SK-N-SH (cell line): ENCODE data around the gene ITGB8. TPM values are rescaled to one million over a fixed set of nuclear protein-coding genes. Genes with fewer than 3 reads are reported as not detected.

ENCODE experiments used
- CTCF ChIA-PET: fragments of 300-600, 350-600 bp; formaldehyde crosslinking; extraction: SDS; loops from one replicate; lab custom pipeline; 2021; lab: Yijun Ruan, JAX
- POLR2A ChIA-PET: fragments of 350-600 bp; sonication (Branson Sonifier 250); formaldehyde crosslinking; extraction: SDS; loops from one replicate; lab custom pipeline; 2020; ENCODE audit warnings: antibody characterized with exemption, inconsistent platforms; lab: Yijun Ruan, JAX
- DNase-seq: peaks from one replicate; pipeline ENCODE4 v3.0.0; 2012
- H2AFZ ChIP-seq: fragments of 200-600 bp; sonication (generic); 2 replicates; pipeline ENCODE4 v1.8.1; 2016; ENCODE audit warnings: antibody characterized with exemption, mild to moderate bottlenecking, low read depth
- H3F3A ChIP-seq: fragments of 200-600 bp; sonication (generic); replicated peaks from 2 replicates; pipeline ENCODE3; 2016; ENCODE audit warnings: antibody characterized with exemption, mild to moderate bottlenecking; ENCODE audit not compliant: insufficient read depth
- H3K27ac ChIP-seq, 2 experiments: fragments of 200-500 bp in 1 of 2; fragments of 200-600 bp in 1 of 2; sonication (Bioruptor generic) in 1 of 2; sonication (generic), shearing (Covaris generic) in 1 of 2; 2 replicates each; pipeline versions ENCODE4 v1.5.1 to v1.6.1; 2014 to 2016; ENCODE audit warnings: low read depth in 2 of 2, inconsistent platforms in 1 of 2, low read length in 1 of 2, mild to moderate bottlenecking in 1 of 2, mixed read lengths in 1 of 2
- H3K27me3 ChIP-seq: fragments of 200-600 bp; sonication (generic), shearing (Covaris generic); 2 replicates; pipeline ENCODE4 v1.6.1; 2016; ENCODE audit warnings: mixed run types; ENCODE audit not compliant: insufficient read depth
- H3K36me3 ChIP-seq, 2 experiments: fragments of 200-500 bp in 1 of 2; fragments of 200-600 bp in 1 of 2; sonication (Bioruptor generic) in 1 of 2; sonication (generic) in 1 of 2; replicated peaks in 1 of 2; 2 replicates each; pipeline versions ENCODE3 to v1.5.1; 2014 to 2016; ENCODE audit warnings: low read length in 1 of 2, mild to moderate bottlenecking in 1 of 2; ENCODE audit not compliant: insufficient read depth in 2 of 2, control insufficient read depth in 1 of 2
- H3K4me1 ChIP-seq, 2 experiments: fragments of 200-500 bp in 1 of 2; fragments of 200-600 bp in 1 of 2; sonication (Bioruptor generic) in 1 of 2; sonication (generic), shearing (Covaris generic) in 1 of 2; 2 replicates each; pipeline versions ENCODE4 v1.5.1 to v1.6.1; 2014 to 2016; ENCODE audit warnings: low read depth in 1 of 2, low read length in 1 of 2, mixed run types in 1 of 2; ENCODE audit not compliant: insufficient read depth in 2 of 2, control insufficient read depth in 1 of 2
- H3K4me2 ChIP-seq: fragments of 200-600 bp; sonication (generic), shearing (Covaris generic); 2 replicates; pipeline ENCODE4 v1.6.1; 2017; ENCODE audit warnings: mixed run types
- H3K4me3 ChIP-seq, 2 experiments: fragments of 200-500 bp in 1 of 2; fragments of 200-600 bp in 1 of 2; sonication (Bioruptor generic) in 1 of 2; sonication (generic), shearing (Covaris generic) in 1 of 2; 2 replicates each; pipeline versions ENCODE4 v1.5.1 to v1.8.1; 2014 to 2016; ENCODE audit warnings: low read depth in 2 of 2, inconsistent platforms in 1 of 2, low read length in 1 of 2, mild to moderate bottlenecking in 1 of 2, mixed read lengths in 1 of 2, moderate library complexity in 1 of 2
- H3K79me2 ChIP-seq: fragments of 200-600 bp; sonication (generic); 2 replicates; pipeline ENCODE4 v1.8.1; 2017; ENCODE audit warnings: mild to moderate bottlenecking; ENCODE audit not compliant: insufficient read depth
- H3K9ac ChIP-seq: fragments of 200-600 bp; sonication (generic); 2 replicates; pipeline ENCODE4 v1.6.1; 2017; ENCODE audit warnings: mixed run types
- H3K9me2 ChIP-seq: fragments of 200-600 bp; sonication (generic); 2 replicates; pipeline ENCODE4 v1.6.1; 2017; ENCODE audit warnings: mixed run types
- H3K9me3 ChIP-seq: fragments of 200-600 bp; sonication (generic); 2 replicates; pipeline ENCODE4 v1.6.1; 2017; ENCODE audit warnings: mixed run types, mild to moderate bottlenecking, moderate library complexity
- H4K20me1 ChIP-seq: fragments of 200-600 bp; sonication (generic); 2 replicates; pipeline ENCODE4 v1.6.1; 2017; ENCODE audit warnings: mild to moderate bottlenecking, mixed run types; ENCODE audit not compliant: insufficient read depth
- GATA2 ChIP-seq: sonication (generic); formaldehyde crosslinking; IDR thresholded peaks from 2 replicates; pipeline ENCODE4 v1.5.0; 2020; ENCODE audit warnings: mild to moderate bottlenecking, missing genetic modification reagents
- MXI1 ChIP-seq: IDR thresholded peaks from 2 replicates; pipeline ENCODE4 v1.6.1; 2012; ENCODE audit warnings: mild to moderate bottlenecking, low read depth, low read length, improper control_type of control experiment
- NFIC ChIP-seq: IDR thresholded peaks from 2 replicates; pipeline ENCODE4 v1.4.0; 2012; ENCODE audit warnings: borderline replicate concordance
- RAD21 ChIP-seq: IDR thresholded peaks from 2 replicates; pipeline ENCODE4 v1.6.1; 2012; ENCODE audit warnings: mild to moderate bottlenecking, low read length
- RCOR1 ChIP-seq: fragments of 150-350 bp; IDR thresholded peaks from 2 replicates; pipeline ENCODE4 v1.6.1; 2017; ENCODE audit warnings: antibody characterized with exemption, low read length
- TCF12 ChIP-seq: IDR thresholded peaks from 2 replicates; pipeline ENCODE4 v1.4.0; 2012
- WGBS: methylation state at CpG from one replicate; pipeline ENCODE4 v1.1.6; 2017; ENCODE audit warnings: low lambda C conversion rate; 5-methylcytosine and 5-hydroxymethylcytosine counted together
- polyA plus RNA-seq, 3 experiments: library from polyadenylated mRNA; depleted of rRNA; stranded (reverse); fragments of >200 nt; gene quantifications; 2 replicates each; pipeline ENCODE4 v1.2.3, GENCODE V29; 2012
- TF ChIP-seq, protein P1 (sequence below): IDR thresholded peaks from 2 replicates; pipeline ENCODE4 v1.4.0; 2012; ENCODE audit warnings: low read depth, borderline replicate concordance
- TF ChIP-seq, protein P2 (sequence below): fragments of 200-600 bp; sonication (generic); IDR thresholded peaks from 2 replicates; pipeline ENCODE4 v1.6.1; 2017; ENCODE audit warnings: antibody characterized with exemption, mild to moderate bottlenecking, moderate library complexity
- TF ChIP-seq, protein P3 (sequence below): IDR thresholded peaks from 2 replicates; pipeline ENCODE4; 2012

The ITGB8 gene
- polyA plus RNA-seq, 1 of the 3 experiments (the other 2 are of a cell fraction) = 0.62 TPM

DNA sequence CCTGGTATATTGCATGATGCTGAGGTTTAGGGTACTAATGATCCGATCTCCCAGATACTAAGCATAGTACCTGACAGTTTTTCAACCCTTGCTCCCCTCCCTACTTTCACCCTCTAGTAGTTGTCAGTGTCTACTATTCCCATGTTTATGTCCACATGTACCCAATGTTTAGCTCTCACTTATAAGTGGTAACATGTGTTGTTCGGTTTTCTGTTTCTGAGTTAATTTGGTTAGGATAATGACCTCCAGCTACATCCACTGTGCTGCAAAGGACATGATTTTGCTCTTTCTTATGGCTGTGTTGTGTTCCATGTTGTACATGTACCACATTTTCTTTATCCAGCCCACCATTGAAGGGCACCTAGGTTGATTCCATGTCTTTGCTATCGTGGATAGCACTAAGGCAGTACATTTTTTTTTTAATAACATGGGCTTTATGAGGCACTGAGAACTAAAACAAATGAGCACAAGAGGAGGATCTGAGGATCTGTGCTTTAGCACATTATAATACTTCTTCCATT is 28.1 kb downstream of the ITGB8 start:
- Histone ChIP-seq H3K36me3 (no peaks in the 10 kb centered on the region), H3K27me3 (no peaks in the 10 kb centered on the region), H3K9ac (no peak overlapping the region), H3K4me1 (peaks cover 0 to 4% of the 10 kb centered on the region in 2 experiments; a peak in 1 of 4 replicates), H3K4me2 (no peak overlapping the region), H3F3A (no peaks in the 10 kb centered on the region), H3K9me3 (no peaks in the 10 kb centered on the region), H3K9me2 (no peaks in the 10 kb centered on the region; the same call in 1 of the 2 replicates), H3K27ac (no peak overlapping the region; a peak in 1 of 4 replicates), H4K20me1 (no peaks in the 10 kb centered on the region)
- DNase-seq = peak; percentile 16
- POLR2A ChIA-PET = no interaction called here
- CTCF ChIA-PET = interaction anchor here (0.7 to 1.6 kb wide), 2 partner anchors 29 to 239 kb away, joined by 3 to 6 read pairs; partner anchors contain the start of gene ITGB8
- TF ChIP-seq GATA2 (CRISPR knock-in tag) = no peak
- TF ChIP-seq, protein P1, sequence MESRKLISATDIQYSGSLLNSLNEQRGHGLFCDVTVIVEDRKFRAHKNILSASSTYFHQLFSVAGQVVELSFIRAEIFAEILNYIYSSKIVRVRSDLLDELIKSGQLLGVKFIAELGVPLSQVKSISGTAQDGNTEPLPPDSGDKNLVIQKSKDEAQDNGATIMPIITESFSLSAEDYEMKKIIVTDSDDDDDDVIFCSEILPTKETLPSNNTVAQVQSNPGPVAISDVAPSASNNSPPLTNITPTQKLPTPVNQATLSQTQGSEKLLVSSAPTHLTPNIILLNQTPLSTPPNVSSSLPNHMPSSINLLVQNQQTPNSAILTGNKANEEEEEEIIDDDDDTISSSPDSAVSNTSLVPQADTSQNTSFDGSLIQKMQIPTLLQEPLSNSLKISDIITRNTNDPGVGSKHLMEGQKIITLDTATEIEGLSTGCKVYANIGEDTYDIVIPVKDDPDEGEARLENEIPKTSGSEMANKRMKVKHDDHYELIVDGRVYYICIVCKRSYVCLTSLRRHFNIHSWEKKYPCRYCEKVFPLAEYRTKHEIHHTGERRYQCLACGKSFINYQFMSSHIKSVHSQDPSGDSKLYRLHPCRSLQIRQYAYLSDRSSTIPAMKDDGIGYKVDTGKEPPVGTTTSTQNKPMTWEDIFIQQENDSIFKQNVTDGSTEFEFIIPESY = no peak
- TF ChIP-seq RCOR1 = peak; percentile 53; the same call in 1 of the 2 replicates
- peak; percentile 53; the same call in 1 of the 2 replicates for TF ChIP-seq MXI1
- 0 out of 2 replicates have a peak, but pooled peaks have one; percentile 7 for TF ChIP-seq RAD21
- TF ChIP-seq, protein P2, sequence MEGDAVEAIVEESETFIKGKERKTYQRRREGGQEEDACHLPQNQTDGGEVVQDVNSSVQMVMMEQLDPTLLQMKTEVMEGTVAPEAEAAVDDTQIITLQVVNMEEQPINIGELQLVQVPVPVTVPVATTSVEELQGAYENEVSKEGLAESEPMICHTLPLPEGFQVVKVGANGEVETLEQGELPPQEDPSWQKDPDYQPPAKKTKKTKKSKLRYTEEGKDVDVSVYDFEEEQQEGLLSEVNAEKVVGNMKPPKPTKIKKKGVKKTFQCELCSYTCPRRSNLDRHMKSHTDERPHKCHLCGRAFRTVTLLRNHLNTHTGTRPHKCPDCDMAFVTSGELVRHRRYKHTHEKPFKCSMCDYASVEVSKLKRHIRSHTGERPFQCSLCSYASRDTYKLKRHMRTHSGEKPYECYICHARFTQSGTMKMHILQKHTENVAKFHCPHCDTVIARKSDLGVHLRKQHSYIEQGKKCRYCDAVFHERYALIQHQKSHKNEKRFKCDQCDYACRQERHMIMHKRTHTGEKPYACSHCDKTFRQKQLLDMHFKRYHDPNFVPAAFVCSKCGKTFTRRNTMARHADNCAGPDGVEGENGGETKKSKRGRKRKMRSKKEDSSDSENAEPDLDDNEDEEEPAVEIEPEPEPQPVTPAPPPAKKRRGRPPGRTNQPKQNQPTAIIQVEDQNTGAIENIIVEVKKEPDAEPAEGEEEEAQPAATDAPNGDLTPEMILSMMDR = no peak
- TF ChIP-seq, all 33 proteins: peak for 3
- Histone ChIP-seq H3K79me2 (no peaks in the 10 kb centered on the region), H2AFZ (no peak overlapping the region), H3K4me3 (no peak overlapping the region)
- WGBS = 71% methylated on average over 3 of the region's 3 CpGs

DNA sequence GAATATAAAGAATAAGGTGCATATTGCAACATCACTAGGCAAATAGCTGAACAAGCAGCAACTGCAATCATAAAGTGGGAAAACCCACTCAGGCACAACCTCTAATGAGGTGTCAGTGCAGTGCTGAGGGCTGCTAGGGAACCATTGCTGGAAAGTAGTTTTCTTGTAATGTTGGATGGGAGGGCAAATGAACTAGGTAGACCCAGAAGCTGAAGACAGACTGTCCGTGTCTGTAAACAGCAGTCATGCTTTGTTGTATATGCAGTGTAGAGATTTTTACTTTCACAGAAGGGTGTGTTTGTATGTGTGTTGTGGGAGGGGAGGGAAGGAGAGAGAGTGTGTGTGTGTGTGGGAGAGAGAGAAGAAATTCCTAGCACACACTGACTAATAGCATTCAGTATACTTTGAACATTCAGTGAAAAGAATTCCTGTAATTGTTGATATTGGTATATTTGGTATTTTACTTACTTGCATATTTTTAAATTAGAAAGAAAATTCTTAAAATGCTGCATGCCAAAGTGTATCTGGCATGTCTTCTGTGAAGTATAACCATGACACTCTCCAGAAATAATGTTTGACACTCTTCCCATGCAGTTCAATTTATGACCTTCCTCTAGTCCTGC is 28.8 kb downstream of the ITGB8 start:
- no peak for TF ChIP-seq NFIC
- TF ChIP-seq, protein P3, sequence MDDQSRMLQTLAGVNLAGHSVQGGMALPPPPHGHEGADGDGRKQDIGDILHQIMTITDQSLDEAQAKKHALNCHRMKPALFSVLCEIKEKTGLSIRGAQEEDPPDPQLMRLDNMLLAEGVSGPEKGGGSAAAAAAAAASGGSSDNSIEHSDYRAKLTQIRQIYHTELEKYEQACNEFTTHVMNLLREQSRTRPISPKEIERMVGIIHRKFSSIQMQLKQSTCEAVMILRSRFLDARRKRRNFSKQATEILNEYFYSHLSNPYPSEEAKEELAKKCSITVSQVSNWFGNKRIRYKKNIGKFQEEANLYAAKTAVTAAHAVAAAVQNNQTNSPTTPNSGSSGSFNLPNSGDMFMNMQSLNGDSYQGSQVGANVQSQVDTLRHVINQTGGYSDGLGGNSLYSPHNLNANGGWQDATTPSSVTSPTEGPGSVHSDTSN = peak; percentile 32; the same call in 1 of the 2 replicates
- TF ChIP-seq TCF12 = peak; percentile 60; the same call in 1 of the 2 replicates
- TF ChIP-seq, all 33 proteins: peak for 2
- no peaks in the 10 kb centered on the region for H3K79me2 ChIP-seq
- WGBS = 80% methylated on average over 1 of the region's 1 CpG
- ChIA-PET CTCF (interaction anchor here (0.7 to 1.6 kb wide), 2 partner anchors 29 to 239 kb away, joined by 3 to 6 read pairs; partner anchors contain the start of gene ITGB8), POLR2A (no interaction called here)
- H4K20me1 ChIP-seq = no peaks in the 10 kb centered on the region
- DNase-seq = no peak
- H3K27ac ChIP-seq = no peak overlapping the region; a peak in 1 of 4 replicates
- H3K9me2 ChIP-seq = no peaks in the 10 kb centered on the region; the same call in 1 of the 2 replicates
- no peak overlapping the region for H3K9ac ChIP-seq
- no peak overlapping the region for H2AFZ ChIP-seq
- H3K9me3 ChIP-seq = no peaks in the 10 kb centered on the region
- no peak overlapping the region for H3K4me3 ChIP-seq
- peaks cover 0 to 4% of the 10 kb centered on the region in 2 experiments; a peak in 1 of 4 replicates for H3K4me1 ChIP-seq
- no peaks in the 10 kb centered on the region for H3F3A ChIP-seq
- no peaks in the 10 kb centered on the region for H3K27me3 ChIP-seq
- no peaks in the 10 kb centered on the region for H3K36me3 ChIP-seq
- H3K4me2 ChIP-seq = no peak overlapping the region
